Cardiac fibroblast (primary cell): ENCODE data around the gene IKBKG.
"Not testable (repeated sequence)": the region's sequence is repeated elsewhere in the genome, so short reads cannot be mapped to it uniquely, and the experiment has no call there.

Experiments
- DNase-seq, 2 donors: peaks; one replicate each; pipeline versions ENCODE4 v3.0.0 to v3.0.0-alpha.2; 2010; ENCODE audit warnings: low read depth in 2 of 2
- H3K4me3 ChIP-seq, 2 donors: replicated peaks in 1 of 2; 1 replicate in 1 of 2; 2 replicates in 1 of 2; pipeline ENCODE4 v1.5.1; 2011; ENCODE audit warnings: low read depth in 2 of 2, low read length in 2 of 2, mild to moderate bottlenecking in 2 of 2, moderate library complexity in 1 of 2
- TF ChIP-seq, protein P1 (sequence below): IDR thresholded peaks from one replicate; pipeline ENCODE4 v1.5.1; 2011; ENCODE audit warnings: low read depth, mild to moderate bottlenecking, low read length, inconsistent platforms

Gene IKBKG

DNA sequence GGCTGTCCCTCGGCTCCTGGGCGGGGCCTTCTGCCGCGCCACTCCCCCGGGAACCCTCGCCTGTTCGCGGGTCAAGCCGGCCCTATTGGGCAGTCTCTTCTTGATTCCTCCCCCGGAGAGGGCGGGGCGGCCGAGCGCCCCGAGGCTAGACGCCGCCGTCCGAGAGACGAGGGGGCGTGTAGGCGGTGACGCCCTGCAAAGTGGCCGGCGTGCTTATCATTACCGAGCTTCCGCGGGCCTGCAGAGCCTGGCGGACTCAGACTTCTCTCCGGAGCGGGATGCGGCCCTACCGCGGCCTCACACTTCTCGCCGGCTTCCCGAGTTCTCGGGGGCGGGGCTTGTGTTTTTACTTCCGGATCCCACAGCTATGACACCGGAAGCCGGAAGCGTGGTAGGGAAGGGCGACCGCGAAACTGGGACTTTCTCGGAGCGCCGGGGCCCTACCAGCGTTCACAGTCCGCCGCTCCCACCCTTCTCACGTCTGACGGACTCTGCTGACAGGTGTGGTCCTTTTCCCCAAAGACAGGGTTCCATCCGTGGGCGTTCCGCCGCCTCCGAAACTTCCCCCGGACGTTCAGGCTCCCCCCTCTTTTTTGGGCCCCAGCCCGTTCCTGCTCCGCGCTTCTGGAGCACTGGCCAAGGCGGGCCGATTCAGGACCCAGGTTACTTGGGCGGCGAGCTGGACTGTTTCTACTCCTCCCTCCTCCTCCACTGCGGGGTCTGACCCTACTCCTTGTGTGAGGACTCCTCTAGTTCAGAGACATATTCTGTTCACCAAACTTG is at the start of gene IKBKG:
TSS of gene IKBKG (plus strand) at position 376 of the 783 bp plus-strand sequence. CDS start 4,383 bp downstream, outside the sequence.
- peak; percentile 91 to 94 for DNase-seq
- H3K4me3 ChIP-seq: peak within 1 kb of the TSS; percentile 68 to 71
- TF ChIP-seq, protein P1, sequence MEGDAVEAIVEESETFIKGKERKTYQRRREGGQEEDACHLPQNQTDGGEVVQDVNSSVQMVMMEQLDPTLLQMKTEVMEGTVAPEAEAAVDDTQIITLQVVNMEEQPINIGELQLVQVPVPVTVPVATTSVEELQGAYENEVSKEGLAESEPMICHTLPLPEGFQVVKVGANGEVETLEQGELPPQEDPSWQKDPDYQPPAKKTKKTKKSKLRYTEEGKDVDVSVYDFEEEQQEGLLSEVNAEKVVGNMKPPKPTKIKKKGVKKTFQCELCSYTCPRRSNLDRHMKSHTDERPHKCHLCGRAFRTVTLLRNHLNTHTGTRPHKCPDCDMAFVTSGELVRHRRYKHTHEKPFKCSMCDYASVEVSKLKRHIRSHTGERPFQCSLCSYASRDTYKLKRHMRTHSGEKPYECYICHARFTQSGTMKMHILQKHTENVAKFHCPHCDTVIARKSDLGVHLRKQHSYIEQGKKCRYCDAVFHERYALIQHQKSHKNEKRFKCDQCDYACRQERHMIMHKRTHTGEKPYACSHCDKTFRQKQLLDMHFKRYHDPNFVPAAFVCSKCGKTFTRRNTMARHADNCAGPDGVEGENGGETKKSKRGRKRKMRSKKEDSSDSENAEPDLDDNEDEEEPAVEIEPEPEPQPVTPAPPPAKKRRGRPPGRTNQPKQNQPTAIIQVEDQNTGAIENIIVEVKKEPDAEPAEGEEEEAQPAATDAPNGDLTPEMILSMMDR: no peak

DNA sequence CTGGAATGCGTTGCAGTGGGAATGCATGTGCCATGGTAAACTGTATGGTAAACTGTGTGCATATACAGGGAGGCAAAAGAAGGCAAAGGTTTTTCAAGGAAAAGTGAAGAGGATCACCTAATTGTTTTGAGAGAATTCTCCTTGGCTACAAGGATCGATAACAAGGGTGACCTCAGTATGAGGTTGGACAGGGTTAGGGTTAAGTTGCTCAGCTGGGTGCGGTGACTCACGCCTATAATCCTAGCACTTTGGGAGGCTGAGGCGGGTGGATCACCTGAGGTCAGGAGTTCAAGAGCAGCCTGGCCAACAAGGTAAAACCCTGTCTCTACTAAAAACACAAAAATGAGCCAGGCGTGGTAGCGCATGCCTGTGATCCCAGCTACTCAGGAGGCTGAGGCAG is 46.0 kb upstream of the IKBKG start:
- not testable (repeated sequence) for DNase-seq, H3K4me3 ChIP-seq

- no peak overlapping the region for H3K4me3 ChIP-seq
- TF ChIP-seq, protein P1: no peak
- DNase-seq: no peak
Measured at GRCh38 chrX:154502098-154502497, 45.3 kb upstream of the IKBKG start.

GRCh38 chrX:154502989-154503388 is 44.4 kb upstream of the IKBKG start:
- no peak overlapping the region for H3K4me3 ChIP-seq
- DNase-seq: no peak
- TF ChIP-seq, protein P1: no peak

GRCh38 chrX:154505734-154506133 is 41.7 kb upstream of the IKBKG start:
- DNase-seq: peak; percentile 57 to 69
- TF ChIP-seq, protein P1: no peak
- H3K4me3 ChIP-seq: no peak overlapping the region

DNA sequence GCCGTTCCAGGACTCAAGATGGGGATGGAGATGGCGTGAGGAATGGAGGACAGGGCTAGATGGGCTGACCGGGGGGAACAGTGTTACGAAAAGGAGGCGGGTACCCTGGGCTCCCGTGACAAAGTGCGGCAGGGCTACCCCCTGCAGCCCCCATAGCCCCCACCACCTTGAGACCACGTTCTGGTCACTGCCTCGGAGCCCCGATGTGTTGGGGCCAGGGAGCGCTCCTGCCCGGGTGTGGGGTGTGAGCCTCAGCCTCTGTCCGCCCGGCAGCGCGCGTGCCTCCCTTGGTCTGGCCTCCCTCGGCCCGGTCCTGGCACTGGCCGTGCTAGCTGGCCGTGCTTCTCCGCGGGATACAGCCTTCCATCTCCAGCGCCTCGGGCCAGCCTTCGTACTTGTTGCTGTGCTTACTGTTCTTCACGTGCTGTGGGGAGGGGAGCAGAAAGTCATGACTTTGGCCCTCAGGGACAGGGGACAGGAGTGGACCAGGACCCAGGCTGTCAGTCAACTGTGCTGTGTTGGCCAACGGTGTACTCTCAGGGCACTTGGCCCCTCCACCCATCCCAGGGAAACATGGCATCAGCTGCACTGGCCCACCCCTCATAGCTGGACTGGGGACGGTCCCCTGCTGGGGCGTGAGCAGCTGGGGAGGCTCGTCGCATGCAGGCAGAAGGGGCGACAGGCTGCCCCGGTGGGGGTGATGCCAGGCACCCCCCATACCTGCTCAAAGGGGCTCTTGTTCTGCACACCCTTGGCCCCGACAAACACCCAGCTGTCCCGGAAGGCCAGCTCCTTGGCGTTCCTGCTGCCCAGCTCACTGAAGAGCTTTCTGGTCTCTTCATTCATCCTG is 40.7 kb upstream of the IKBKG start:
- TF ChIP-seq, protein P1: no peak
- H3K4me3 ChIP-seq: no peak overlapping the region
- no peak for DNase-seq
